ENCODE results near the gene OR10D3. TPM values are rescaled to one million over a fixed set of nuclear protein-coding genes. Genes with fewer than 3 reads are reported as not detected.

OR10D3 gene
- total and polyA plus RNA-seq, 2 donors (not counting 1 experiment from before 2014, with no cell fraction given) = not detected

DNA sequence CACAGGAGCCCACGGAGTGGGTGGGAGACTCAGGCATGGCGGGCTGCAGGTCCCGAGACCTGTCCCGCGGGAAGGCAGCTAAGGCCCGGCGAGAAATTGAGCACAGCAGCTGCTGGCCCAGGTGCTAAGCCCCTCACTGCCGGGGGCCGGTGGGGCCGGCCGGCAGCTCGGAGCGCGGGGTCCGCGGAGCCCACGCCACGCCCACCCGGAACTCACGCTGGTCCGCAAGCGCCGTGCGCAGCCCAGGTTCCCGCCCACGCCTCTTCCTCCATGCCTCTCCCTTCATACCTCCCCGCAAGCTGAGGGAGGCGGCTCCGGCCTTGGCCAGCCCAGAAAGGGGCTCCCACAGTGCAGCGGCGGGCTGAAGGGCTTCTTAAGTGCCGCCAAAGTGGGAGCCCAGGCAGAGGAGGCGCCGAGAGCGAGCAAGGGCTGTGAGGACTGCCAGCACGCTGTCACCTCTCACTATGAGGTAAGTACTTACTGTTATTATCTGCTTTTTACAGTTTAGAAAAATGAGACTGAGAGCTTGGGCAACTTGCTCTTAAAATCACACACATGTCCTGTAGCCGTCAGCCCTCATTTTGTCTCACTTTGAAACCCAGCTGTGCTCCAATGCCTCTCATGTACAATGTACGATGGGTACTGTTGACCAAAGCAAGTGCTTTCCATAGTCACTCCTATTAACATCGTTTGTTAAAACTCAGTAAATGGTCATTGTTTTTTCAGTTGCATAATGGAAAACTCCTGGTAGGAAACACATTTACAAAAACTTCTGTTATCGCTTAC is 12.2 kb upstream of the OR10D3 start:
- H3K4me3 Mint-ChIP-seq = no peak overlapping the region
- ChIA-PET POLR2A (no interaction called here), CTCF (no interaction called here)
- no peak overlapping the region for H3K27ac Mint-ChIP-seq
- no peak overlapping the region for H3K27ac ChIP-seq (ENCODE audit: low read length in 2 of 2)
- H3K27me3 ChIP-seq (replicated peaks in 1 of 4; ENCODE audit: control extremely low read depth in 1 of 4, control insufficient read depth in 3 of 4, insufficient read depth in 4 of 4, low read length in 3 of 4) = no peaks in the 10 kb centered on the region
- H3K4me3 ChIP-seq (ENCODE audit: control extremely low read depth in 1 of 5, extremely low read depth in 1 of 5, insufficient read depth in 1 of 5, low read depth in 2 of 5, low read length in 4 of 5) = no peak overlapping the region
- 96% methylated on average over 19 of the region's 40 CpGs for WGBS (ENCODE audit: insufficient coverage)
- no peak overlapping the region for H3K9ac ChIP-seq (ENCODE audit: low read length)
- DNase-seq = no peak
- no peak overlapping the region for H2AFZ ChIP-seq (ENCODE audit: insufficient read depth, low read depth, low read length, poor library complexity, severe bottlenecking)
- intact Hi-C loops (cut with micrococcal nuclease) = no loop called here
- TF ChIP-seq, protein P1, sequence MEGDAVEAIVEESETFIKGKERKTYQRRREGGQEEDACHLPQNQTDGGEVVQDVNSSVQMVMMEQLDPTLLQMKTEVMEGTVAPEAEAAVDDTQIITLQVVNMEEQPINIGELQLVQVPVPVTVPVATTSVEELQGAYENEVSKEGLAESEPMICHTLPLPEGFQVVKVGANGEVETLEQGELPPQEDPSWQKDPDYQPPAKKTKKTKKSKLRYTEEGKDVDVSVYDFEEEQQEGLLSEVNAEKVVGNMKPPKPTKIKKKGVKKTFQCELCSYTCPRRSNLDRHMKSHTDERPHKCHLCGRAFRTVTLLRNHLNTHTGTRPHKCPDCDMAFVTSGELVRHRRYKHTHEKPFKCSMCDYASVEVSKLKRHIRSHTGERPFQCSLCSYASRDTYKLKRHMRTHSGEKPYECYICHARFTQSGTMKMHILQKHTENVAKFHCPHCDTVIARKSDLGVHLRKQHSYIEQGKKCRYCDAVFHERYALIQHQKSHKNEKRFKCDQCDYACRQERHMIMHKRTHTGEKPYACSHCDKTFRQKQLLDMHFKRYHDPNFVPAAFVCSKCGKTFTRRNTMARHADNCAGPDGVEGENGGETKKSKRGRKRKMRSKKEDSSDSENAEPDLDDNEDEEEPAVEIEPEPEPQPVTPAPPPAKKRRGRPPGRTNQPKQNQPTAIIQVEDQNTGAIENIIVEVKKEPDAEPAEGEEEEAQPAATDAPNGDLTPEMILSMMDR (IDR thresholded peaks at IDR 0.05) = no peak
- no peak for TF ChIP-seq EZH2 (IDR thresholded peaks at IDR 0.05; ENCODE audit: borderline replicate concordance, insufficient read depth, low read depth, low read length, poor library complexity, severe bottlenecking)
- H3K4me1 Mint-ChIP-seq = no peaks in the 10 kb centered on the region
- peaks cover 8% of the 10 kb centered on the region for H3K27me3 Mint-ChIP-seq
- H3K36me3 ChIP-seq (replicated peaks in 1 of 2; ENCODE audit: control extremely low read depth in 1 of 2, control insufficient read depth in 1 of 2, extremely low read depth in 1 of 2, insufficient read depth in 2 of 2, low read length in 1 of 2) = no peaks in the 10 kb centered on the region
- no peaks in the 10 kb centered on the region for H3K79me2 ChIP-seq (ENCODE audit: control insufficient read depth, insufficient read depth, low read length)
- ATAC-seq (ENCODE audit: low read depth) = no peak
- H3K9me3 Mint-ChIP-seq (ENCODE audit: insufficient read depth) = no peaks in the 10 kb centered on the region
- H3K4me2 ChIP-seq (replicated peaks; ENCODE audit: low read depth, low read length, poor library complexity, severe bottlenecking) = no peak overlapping the region
- peaks cover 0 to 3% (median 0%) of the 10 kb centered on the region in 3 donors for H3K9me3 ChIP-seq (ENCODE audit: control extremely low read depth in 1 of 3, control insufficient read depth in 2 of 3, insufficient read depth in 1 of 3, low read length in 2 of 3)
- H4K20me1 ChIP-seq (ENCODE audit: control insufficient read depth, insufficient read depth, low read length, poor library complexity, severe bottlenecking) = no peaks in the 10 kb centered on the region
- no peaks in the 10 kb centered on the region for H3K4me1 ChIP-seq (ENCODE audit: control insufficient read depth in 2 of 2, insufficient read depth in 2 of 2, low read length in 2 of 2)

DNA sequence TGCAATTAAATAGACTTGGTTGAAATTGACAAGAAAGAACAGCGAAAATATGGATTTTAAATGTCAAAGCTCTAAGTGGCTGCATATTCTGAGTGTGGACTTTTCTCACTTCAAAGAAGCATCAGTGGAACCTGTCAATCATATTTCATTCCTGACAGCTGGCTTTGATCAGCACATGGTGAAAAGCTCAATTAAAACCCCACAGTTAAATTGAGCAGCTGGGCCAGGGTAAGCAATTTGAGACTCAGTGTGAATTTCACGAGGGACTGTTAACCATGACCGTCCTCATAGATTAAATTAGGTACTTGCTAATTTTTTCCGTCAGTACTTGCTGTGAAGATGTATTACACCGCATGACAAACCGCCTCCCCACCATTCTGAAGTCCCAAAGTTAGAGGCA is 11.0 kb upstream of the OR10D3 start:
- no peaks in the 10 kb centered on the region for H3K4me1 Mint-ChIP-seq
- peaks cover 0 to 3% (median 0%) of the 10 kb centered on the region in 3 donors for H3K9me3 ChIP-seq (ENCODE audit: control extremely low read depth in 1 of 3, control insufficient read depth in 2 of 3, insufficient read depth in 1 of 3, low read length in 2 of 3)
- DNase-seq (no peak), ATAC-seq (ENCODE audit: low read depth) (no peak)
- H3K4me3 Mint-ChIP-seq = no peak overlapping the region
- no peaks in the 10 kb centered on the region for H4K20me1 ChIP-seq (ENCODE audit: control insufficient read depth, insufficient read depth, low read length, poor library complexity, severe bottlenecking)
- no peak overlapping the region for H3K27ac Mint-ChIP-seq
- no peaks in the 10 kb centered on the region for H3K36me3 ChIP-seq (replicated peaks in 1 of 2; ENCODE audit: control extremely low read depth in 1 of 2, control insufficient read depth in 1 of 2, extremely low read depth in 1 of 2, insufficient read depth in 2 of 2, low read length in 1 of 2)
- H3K4me3 ChIP-seq (ENCODE audit: control extremely low read depth in 1 of 5, extremely low read depth in 1 of 5, insufficient read depth in 1 of 5, low read depth in 2 of 5, low read length in 4 of 5) = no peak overlapping the region
- whole genome bisulfite sequencing (ENCODE audit: insufficient coverage) = 100% methylated on average over 2 of the region's 6 CpGs
- H2AFZ ChIP-seq (ENCODE audit: insufficient read depth, low read depth, low read length, poor library complexity, severe bottlenecking) = no peak overlapping the region
- CTCF ChIA-PET = no interaction called here
- no peaks in the 10 kb centered on the region for H3K4me1 ChIP-seq (ENCODE audit: control insufficient read depth in 2 of 2, insufficient read depth in 2 of 2, low read length in 2 of 2)
- no peak for TF ChIP-seq EZH2 (IDR thresholded peaks at IDR 0.05; ENCODE audit: borderline replicate concordance, insufficient read depth, low read depth, low read length, poor library complexity, severe bottlenecking)
- TF ChIP-seq, protein P1 (IDR thresholded peaks at IDR 0.05) = no peak
- no peak overlapping the region for H3K27ac ChIP-seq (ENCODE audit: low read length in 2 of 2)
- H3K27me3 ChIP-seq (replicated peaks in 1 of 4; ENCODE audit: control extremely low read depth in 1 of 4, control insufficient read depth in 3 of 4, insufficient read depth in 4 of 4, low read length in 3 of 4) = no peaks in the 10 kb centered on the region
- no peaks in the 10 kb centered on the region for H3K79me2 ChIP-seq (ENCODE audit: control insufficient read depth, insufficient read depth, low read length)
- no peak overlapping the region for H3K4me2 ChIP-seq (replicated peaks; ENCODE audit: low read depth, low read length, poor library complexity, severe bottlenecking)
- POLR2A ChIA-PET = no interaction called here
- intact Hi-C loops (cut with micrococcal nuclease) = no loop called here
- no peak overlapping the region for H3K9ac ChIP-seq (ENCODE audit: low read length)
- peaks cover 5% of the 10 kb centered on the region for H3K27me3 Mint-ChIP-seq
- H3K9me3 Mint-ChIP-seq (ENCODE audit: insufficient read depth) = no peaks in the 10 kb centered on the region

All from B cell (primary cell).